HG03045 (cell line): ENCODE data around the gene TNPO1.

Source experiments
- ATAC-seq: cut with Tn5 transposase; IDR thresholded peaks from one replicate; pipeline ENCODE4 v1.9.1; 2021; ENCODE audit warnings: mild to moderate bottlenecking, moderate library complexity; ENCODE audit not compliant: unreplicated experiment

TNPO1 gene

DNA sequence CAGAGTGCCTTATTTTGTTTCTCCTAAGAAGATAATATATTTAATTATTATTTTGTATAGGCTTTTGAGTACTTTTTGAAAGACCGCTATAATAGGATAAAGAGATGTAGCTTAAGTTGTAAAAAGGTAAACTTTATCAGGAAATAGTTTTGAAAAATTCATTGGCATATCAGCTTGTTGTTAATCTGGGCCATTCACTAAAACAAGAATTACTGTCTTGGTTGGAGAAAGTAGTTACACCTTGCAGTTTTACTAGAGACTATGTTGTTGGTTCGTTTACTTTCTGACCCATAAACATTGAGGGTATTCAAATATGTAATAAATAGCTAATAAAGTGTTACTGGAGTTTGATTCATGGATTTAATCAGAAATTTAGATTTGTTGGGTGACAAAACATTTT is 33.7 kb downstream of the TNPO1 start:
- ATAC-seq, result no peak

- ATAC-seq, result no peak
Observed at GRCh38 chr5:72852356-72852755, 35.9 kb downstream of the TNPO1 start.

DNA sequence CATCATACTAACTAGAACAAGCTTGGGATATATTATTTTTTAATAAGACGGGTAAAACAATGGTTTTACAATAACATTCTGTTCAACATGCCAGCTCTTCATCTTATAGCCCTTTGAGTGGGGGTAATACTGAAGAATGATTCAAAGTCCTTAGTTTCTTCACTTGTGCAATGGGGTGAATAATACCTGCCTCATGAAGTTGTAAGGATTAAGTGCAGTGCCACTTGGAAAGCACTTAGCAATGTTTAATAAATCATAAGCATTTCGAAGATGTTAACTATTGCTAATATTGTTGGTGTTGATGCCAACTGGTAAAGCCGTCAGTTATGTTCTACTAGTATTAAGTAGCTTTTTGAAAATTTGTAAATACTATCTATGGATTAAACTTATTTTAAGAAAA is 38.0 kb downstream of the TNPO1 start:
- ATAC-seq, result no peak

DNA sequence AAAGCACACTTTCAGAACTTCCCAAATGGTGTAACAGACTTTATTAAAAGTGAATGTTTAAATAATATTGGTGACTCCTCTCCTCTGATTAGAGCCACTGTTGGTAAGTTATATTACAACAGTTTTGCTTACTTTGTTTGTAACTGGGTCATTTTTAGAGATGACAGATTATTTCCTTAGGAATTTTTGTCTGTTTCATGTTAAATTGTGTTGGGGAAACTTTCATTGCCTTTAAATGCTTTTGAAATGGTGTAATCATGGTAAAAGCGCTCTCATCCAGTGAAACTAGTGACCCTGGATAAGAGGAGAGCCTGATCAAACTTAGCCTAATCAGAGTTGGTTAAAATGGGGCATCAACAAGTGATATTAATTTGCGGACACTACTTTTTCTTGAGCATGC is 39.4 kb downstream of the TNPO1 start:
- ATAC-seq, result no peak

- ATAC-seq, result no peak
Observed at GRCh38 chr5:72857396-72857795, 40.9 kb downstream of the TNPO1 start.

- ATAC-seq, result no peak
Observed at GRCh38 chr5:72859127-72859526, 42.7 kb downstream of the TNPO1 start.

GRCh38 chr5:72860499-72860898 is 44.0 kb downstream of the TNPO1 start:
- no peak for ATAC-seq

DNA sequence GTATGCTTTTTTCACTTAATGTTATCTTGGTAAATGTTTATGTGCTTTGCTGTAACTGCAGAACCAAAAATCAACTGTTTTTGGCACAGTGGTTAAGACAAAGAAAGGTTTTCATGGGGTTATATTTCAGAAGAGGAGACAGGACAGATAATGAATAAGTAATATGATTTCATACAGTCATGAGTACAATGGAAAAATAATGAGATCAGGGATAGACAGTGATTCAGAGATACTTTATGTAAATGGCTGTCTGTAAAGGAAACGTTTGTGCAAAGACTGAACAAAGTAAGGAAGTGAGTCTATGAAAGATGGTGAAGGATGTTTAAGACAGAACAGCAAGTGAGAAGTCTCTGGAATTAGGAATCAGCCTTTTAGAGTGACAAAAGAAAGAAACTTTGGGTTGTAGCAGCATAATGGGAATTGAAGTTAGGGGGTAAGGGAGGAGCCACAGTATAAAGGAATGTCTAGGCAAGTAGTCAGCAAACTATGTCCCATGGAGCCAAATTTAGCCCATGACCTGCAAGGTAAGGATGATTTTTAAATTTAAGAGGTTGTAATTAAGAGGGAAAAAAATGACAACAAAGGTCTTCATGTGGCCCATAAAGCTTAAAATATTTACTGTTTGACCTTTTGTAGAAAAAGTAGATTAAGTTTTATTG is 55.0 kb downstream of the TNPO1 start:
- no peak for ATAC-seq

DNA sequence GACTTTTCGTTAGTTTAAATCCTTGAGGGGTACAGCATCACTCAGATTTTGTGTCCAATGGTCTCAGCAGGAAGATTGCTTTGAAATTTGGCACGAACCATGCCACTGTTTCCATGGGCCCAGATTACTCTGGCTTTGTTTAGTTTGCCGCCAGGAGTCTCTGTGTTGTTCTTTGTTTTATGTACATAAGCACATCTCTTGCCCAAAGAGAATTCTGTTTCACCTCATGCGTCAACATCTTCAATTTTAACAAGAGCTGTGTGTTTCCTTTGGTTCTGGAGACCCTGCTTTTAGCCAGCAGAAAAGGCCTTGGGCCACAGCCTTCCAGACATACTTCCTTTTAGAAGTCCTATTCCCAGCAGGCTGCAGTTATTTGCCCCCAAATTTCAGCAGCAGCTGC is 62.4 kb downstream of the TNPO1 start:
- no peak for ATAC-seq

DNA sequence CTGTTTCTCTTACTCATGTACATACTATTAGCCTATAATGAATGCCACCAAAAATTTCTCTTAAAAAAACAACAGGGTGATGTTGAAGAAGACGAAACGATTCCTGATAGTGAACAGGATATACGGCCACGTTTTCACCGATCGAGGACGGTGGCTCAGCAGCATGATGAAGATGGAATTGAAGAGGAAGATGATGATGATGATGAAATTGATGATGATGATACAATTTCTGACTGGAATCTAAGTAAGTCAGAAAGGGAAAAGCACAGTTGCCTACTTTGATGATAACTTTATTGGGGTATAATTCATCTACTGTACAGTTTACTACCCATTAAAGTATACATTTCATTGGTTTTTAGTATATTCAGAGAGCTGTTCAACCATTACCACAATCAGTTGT is 66.5 kb downstream of the TNPO1 start:
- ATAC-seq, result no peak

- no peak for ATAC-seq
Observed at GRCh38 chr5:72883850-72884249, 67.4 kb downstream of the TNPO1 start.

DNA sequence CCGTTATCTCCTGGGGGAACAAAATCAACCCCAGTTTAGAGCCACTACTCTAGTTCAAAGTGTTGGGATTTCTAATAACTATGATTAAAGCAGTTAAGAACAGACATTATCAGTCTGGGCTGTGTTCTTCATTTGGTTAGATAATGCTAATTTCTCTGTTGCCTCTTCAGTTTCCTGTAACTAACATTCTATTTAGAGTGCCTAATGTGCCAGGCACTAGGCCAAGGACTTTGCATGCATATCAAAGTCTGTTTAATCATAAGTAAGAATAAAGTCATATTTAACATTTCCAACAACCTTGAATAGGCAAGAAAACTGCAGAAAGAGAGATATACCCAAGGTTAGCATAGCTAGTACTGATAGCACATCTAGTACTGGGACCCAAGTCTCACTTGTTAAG is 68.4 kb downstream of the TNPO1 start:
- ATAC-seq, result no peak

- ATAC-seq, result no peak
Observed at GRCh38 chr5:72885824-72886223, 69.4 kb downstream of the TNPO1 start.

DNA sequence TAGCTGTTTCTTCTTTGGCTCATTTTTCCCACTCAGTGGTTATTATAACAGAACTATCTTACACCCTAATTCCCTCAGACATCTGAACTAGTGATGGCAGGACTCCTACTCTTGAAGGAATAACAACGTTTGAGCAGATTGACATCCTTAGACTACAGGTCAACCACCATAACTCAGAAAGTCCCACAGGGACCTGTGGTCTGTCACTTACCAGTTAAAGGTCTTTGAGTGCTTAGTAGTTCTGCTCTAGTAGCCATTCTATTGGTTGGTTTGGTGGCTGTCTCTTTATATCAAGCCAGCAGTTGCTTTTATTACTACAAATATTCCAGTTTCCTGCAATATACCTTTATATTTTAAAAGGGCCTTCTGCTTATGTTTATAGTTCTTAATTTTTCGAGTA is 72.1 kb downstream of the TNPO1 start:
- ATAC-seq, result no peak

GRCh38 chr5:72889324-72889723 is 72.9 kb downstream of the TNPO1 start:
- ATAC-seq, result no peak

DNA sequence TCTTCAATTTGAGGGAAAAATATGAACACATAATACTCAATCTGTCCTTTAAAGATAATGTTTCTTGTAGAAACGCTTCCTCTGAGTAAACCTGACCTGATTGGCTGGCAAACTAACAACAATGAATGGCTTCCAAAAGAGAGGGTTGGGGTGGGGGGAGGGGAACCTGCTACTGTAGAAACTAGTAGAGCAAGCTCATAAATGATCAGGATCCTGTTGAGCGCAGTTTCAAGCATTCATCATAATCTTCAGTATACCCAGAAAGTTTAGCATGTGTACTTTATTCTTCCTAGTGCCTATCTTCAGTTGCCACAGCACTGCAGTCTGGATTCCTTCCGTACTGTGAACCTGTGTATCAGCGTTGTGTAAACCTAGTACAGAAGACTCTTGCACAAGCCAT is 76.4 kb downstream of the TNPO1 start:
- no peak for ATAC-seq

DNA sequence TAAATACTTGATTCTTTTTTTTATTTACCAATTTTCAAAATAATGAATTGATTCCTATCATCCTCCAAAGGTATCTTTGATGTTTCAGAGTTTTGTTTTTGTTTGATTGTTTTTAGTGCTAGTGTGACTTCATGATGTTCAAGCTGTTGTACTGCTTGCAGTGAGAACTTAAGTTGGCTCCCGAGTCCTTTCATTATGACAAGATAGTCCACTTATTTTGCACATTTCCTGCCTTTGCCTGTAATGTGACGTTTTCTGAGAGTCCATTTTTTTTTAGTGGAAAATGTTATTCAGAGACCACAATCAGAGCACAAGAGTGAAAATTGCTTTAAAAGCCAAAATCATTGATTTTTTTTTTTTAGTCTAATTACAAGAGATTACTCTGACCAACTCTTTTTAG is 79.3 kb downstream of the TNPO1 start:
- ATAC-seq, result no peak

DNA sequence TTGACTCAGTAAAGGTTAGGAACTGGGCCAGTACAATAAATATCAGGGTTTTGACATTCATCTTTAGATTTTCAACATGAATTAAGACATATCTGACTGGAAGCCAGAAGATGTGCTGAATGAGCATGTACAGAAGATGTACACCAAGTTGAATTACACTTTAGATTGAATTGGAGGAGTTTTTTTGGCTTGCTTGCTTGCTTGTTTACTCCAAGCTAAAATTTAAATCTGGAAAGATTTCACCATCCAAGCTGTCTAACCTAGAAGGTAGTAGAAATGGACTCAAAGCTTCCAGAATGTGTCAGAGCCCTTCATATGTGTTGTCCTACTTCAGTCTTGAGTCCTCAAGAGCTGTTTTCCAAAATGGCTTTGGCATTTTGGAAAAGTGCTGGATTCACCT is 90.3 kb downstream of the TNPO1 start:
- no peak for ATAC-seq

GRCh38 chr5:72908664-72909063 is 92.2 kb downstream of the TNPO1 start:
- no peak for ATAC-seq

DNA sequence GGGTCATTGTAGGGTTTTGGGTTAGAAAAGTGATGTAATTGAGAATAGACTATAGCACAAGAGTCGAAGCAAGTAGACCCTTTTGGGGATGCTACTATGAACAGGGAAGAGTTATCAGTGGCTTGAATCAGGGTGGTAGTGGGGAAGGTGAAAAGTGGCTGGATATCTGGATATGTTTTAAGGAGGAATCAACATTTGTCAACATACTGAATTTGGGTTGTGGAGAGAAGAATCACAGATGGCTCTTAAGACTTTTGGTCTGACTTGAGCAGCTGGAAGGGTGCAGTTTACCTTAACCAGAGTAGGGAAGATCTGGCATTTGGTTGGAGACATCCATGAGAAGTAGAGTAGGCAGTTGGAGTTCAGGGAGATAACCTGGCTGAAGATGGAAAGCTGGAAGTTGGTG is 100.9 kb downstream of the TNPO1 start:
- ATAC-seq, result no peak

- no peak for ATAC-seq
Observed at GRCh38 chr5:72920690-72921502, 104.4 kb downstream of the TNPO1 start.

GRCh38 chr5:72921886-72922285 is 105.4 kb downstream of the TNPO1 start:
- ATAC-seq, result no peak

- ATAC-seq, result no peak
Observed at GRCh38 chr5:72922422-72922821, 106.0 kb downstream of the TNPO1 start.
